H1 (cell line): ENCODE data around the gene ADGRA3. TPM values are rescaled to one million over a fixed set of nuclear protein-coding genes. Genes with fewer than 3 reads are reported as not detected.

Experiments used
- BRCA1 ChIP-seq: IDR thresholded peaks from 2 replicates; pipeline ENCODE4 v1.6.1; 2012; ENCODE audit warnings: low read depth, low read length, improper control_type of control experiment
- EGR1 ChIP-seq: IDR thresholded peaks from 2 replicates; pipeline ENCODE4 v1.6.1; 2011; ENCODE audit warnings: low read depth, low read length, borderline replicate concordance
- EZH2 ChIP-seq: fragments of 200-600 bp; sonication (generic); IDR thresholded peaks from 2 replicates; pipeline ENCODE4 v1.7.1; 2012; ENCODE audit warnings: low read depth, mild to moderate bottlenecking, moderate library complexity, low read length, inconsistent platforms; ENCODE audit not compliant: severe bottlenecking
- FOSL1 ChIP-seq: IDR thresholded peaks from 2 replicates; pipeline ENCODE4 v1.6.1; 2011; ENCODE audit warnings: mild to moderate bottlenecking, low read depth, low read length, moderate library complexity; ENCODE audit not compliant: insufficient read depth
- HDAC2 ChIP-seq, 2 experiments: fragments of 300-600 bp in 1 of 2; sonication (generic) in 1 of 2; IDR thresholded peaks; 2 replicates each; pipeline ENCODE4 v1.6.1; 2011 to 2012; ENCODE audit warnings: low read depth in 2 of 2, low read length in 2 of 2, mild to moderate bottlenecking in 2 of 2, moderate library complexity in 2 of 2, borderline replicate concordance in 1 of 2, inconsistent platforms in 1 of 2
- HDAC6 ChIP-seq: IDR thresholded peaks from one replicate; pipeline ENCODE4 v1.7.1; 2012; ENCODE audit warnings: low read depth, mild to moderate bottlenecking, inconsistent platforms, low read length, moderate library complexity
- JUN ChIP-seq: IDR thresholded peaks from 2 replicates; pipeline ENCODE4 v1.6.1; 2011; ENCODE audit warnings: low read depth, mild to moderate bottlenecking, improper control_type of control experiment, low read length
- KDM5A ChIP-seq: fragments of 200-600 bp; IDR thresholded peaks from 2 replicates; pipeline ENCODE4 v1.7.1; 2012; ENCODE audit warnings: mild to moderate bottlenecking, low read length, inconsistent platforms, mixed read lengths
- MAFK ChIP-seq: IDR thresholded peaks from 2 replicates; pipeline ENCODE4 v1.6.1; 2012; ENCODE audit warnings: low read depth, mild to moderate bottlenecking, improper control_type of control experiment, low read length
- POLR2A ChIP-seq, 2 experiments: IDR thresholded peaks; 1 replicate in 1 of 2; 2 replicates in 1 of 2; pipeline ENCODE4 v1.6.1; 2011; ENCODE audit warnings: low read depth in 2 of 2, low read length in 2 of 2, mild to moderate bottlenecking in 2 of 2; ENCODE audit errors: control extremely low read depth in 1 of 2
- POU5F1 ChIP-seq: IDR thresholded peaks from 2 replicates; pipeline ENCODE4 v1.6.1; 2011; ENCODE audit warnings: low read depth, mild to moderate bottlenecking, low read length, moderate library complexity
- SUZ12 ChIP-seq: fragments of 200-600 bp; sonication (generic); IDR thresholded peaks from 2 replicates; pipeline ENCODE4 v1.6.1; 2012; ENCODE audit warnings: mild to moderate bottlenecking, inconsistent platforms, low read length, moderate library complexity, mixed read lengths
- TCF12 ChIP-seq: IDR thresholded peaks from 2 replicates; pipeline ENCODE4 v1.6.1; 2011; ENCODE audit warnings: low read depth, mild to moderate bottlenecking, low read length
- polyA plus RNA-seq, 7 experiments: library from polyadenylated mRNA; depleted of rRNA in 3 of 7; stranded (reverse) in 5 of 7; unstranded in 2 of 7; fragments of >200 nt in 5 of 7; fragments of 200-250 nt in 2 of 7; gene quantifications; 1 replicate in 5 of 7; 2 replicates in 1 of 7; 4 replicates in 1 of 7; pipeline versions ENCODE4 v1.2.1 to v1.2.3, GENCODE V29; 2011 to 2013; ENCODE audit warnings: missing spikeins in 2 of 7, mixed read lengths in 2 of 7
- total RNA-seq: library from RNA; stranded (reverse); fragmentation: NEBNext Ultra II Directional; extraction: Animal tissue kit (Norgen Biotek cat#: 25700); gene quantifications from 2 replicates; pipeline ENCODE4 v1.2.1, GENCODE V29; 2021
- TF ChIP-seq, protein P1 (sequence below): IDR thresholded peaks from 2 replicates; pipeline ENCODE4 v1.6.1; 2012; ENCODE audit warnings: low read length, inconsistent platforms
- TF ChIP-seq, protein P2 (sequence below), 3 experiments: IDR thresholded peaks; 1 replicate in 2 of 3; 2 replicates in 1 of 3; pipeline versions ENCODE4 v1.5.1 to v1.6.1; 2011; ENCODE audit warnings: low read length in 3 of 3, mild to moderate bottlenecking in 3 of 3, inconsistent platforms in 2 of 3, low read depth in 1 of 3, moderate library complexity in 1 of 3; ENCODE audit not compliant: insufficient read depth in 1 of 3; ENCODE audit errors: control extremely low read depth in 1 of 3
- TF ChIP-seq, protein P3 (sequence below): IDR thresholded peaks from 2 replicates; pipeline ENCODE4 v1.6.1; 2012; ENCODE audit warnings: inconsistent platforms

ADGRA3 gene
- total and polyA plus RNA-seq, 2 of the 8 experiments (the other 6 are each of a cell fraction or from before 2014, with no cell fraction given): 31.5 to 63.0 TPM

DNA sequence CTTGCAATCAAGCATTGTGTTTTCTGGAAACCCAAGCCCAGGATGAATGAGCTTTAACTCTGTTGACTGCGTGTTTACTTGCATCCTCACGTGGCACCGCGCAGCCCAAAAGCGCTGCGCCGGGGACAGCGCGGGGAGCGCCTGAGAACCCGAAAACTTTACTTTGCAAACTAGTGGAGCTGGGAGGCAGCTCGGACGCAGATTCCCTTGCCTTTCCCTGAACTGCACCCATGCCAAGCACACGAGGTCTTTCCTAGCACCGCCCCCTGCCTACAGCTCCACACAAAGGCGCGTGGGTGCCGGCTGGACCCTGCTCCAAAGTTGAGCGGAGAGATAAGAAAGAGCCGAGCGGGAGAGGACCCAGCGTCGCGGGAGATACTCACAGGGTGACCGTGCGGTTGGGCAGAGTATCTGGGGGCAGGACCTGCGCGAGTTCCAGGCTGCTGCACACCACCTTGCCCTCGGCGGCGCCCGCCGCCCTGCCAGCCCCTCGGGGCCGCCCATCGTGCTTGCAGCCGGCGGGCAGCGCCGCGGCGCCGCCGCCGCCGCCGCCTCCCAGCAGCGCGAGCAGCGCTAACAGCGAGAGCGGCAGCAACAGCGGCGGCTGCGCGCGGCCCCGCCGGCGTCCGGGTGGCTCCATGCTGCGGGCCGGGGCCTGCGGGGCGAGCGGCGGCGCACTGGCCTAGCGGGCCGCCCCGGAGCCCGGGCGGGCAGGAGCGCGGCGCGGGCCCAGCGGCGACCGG is 550 bp downstream of the ADGRA3 start (continued):
- TF ChIP-seq HDAC2 (IDR thresholded peaks at IDR 0.05; ENCODE audit: borderline replicate concordance in 1 of 2, low read depth in 2 of 2, low read length in 2 of 2) (no peak; a peak in 1 of 4 replicates), HDAC6 (no peak), POU5F1 (no peak), EGR1 (no peak), TCF12 (no peak), MAFK (no peak), POLR2A (IDR thresholded peaks at IDR 0.05; ENCODE audit: control extremely low read depth in 1 of 2, low read depth in 2 of 2, low read length in 2 of 2) (peak; percentile 56 to 87), BRCA1 (no peak), EZH2 (no peak), KDM5A (no peak), JUN (no peak), SUZ12 (no peak), FOSL1 (no peak)
- TF ChIP-seq, protein P1, sequence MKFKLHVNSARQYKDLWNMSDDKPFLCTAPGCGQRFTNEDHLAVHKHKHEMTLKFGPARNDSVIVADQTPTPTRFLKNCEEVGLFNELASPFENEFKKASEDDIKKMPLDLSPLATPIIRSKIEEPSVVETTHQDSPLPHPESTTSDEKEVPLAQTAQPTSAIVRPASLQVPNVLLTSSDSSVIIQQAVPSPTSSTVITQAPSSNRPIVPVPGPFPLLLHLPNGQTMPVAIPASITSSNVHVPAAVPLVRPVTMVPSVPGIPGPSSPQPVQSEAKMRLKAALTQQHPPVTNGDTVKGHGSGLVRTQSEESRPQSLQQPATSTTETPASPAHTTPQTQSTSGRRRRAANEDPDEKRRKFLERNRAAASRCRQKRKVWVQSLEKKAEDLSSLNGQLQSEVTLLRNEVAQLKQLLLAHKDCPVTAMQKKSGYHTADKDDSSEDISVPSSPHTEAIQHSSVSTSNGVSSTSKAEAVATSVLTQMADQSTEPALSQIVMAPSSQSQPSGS: no peak
- TF ChIP-seq, protein P2, sequence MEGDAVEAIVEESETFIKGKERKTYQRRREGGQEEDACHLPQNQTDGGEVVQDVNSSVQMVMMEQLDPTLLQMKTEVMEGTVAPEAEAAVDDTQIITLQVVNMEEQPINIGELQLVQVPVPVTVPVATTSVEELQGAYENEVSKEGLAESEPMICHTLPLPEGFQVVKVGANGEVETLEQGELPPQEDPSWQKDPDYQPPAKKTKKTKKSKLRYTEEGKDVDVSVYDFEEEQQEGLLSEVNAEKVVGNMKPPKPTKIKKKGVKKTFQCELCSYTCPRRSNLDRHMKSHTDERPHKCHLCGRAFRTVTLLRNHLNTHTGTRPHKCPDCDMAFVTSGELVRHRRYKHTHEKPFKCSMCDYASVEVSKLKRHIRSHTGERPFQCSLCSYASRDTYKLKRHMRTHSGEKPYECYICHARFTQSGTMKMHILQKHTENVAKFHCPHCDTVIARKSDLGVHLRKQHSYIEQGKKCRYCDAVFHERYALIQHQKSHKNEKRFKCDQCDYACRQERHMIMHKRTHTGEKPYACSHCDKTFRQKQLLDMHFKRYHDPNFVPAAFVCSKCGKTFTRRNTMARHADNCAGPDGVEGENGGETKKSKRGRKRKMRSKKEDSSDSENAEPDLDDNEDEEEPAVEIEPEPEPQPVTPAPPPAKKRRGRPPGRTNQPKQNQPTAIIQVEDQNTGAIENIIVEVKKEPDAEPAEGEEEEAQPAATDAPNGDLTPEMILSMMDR (IDR thresholded peaks at IDR 0.05; ENCODE audit: control extremely low read depth in 1 of 3, insufficient read depth in 1 of 3, low read depth in 1 of 3, low read length in 3 of 3): peak in 2 of 3 experiments; percentile 3 to 9; a peak in 2 of 4 replicates
- TF ChIP-seq, protein P3, sequence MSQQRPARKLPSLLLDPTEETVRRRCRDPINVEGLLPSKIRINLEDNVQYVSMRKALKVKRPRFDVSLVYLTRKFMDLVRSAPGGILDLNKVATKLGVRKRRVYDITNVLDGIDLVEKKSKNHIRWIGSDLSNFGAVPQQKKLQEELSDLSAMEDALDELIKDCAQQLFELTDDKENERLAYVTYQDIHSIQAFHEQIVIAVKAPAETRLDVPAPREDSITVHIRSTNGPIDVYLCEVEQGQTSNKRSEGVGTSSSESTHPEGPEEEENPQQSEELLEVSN: peak; percentile 69
